SK-N-SH (cell line): ENCODE results near the gene RAB3A. TPM values are rescaled to one million over a fixed set of nuclear protein-coding genes. Genes with fewer than 3 reads are reported as not detected.

Experiments used
- CTCF ChIA-PET: fragments of 300-600, 350-600 bp; formaldehyde crosslinking; extraction: SDS; loops from one replicate; lab custom pipeline; 2021; lab: Yijun Ruan, JAX
- POLR2A ChIA-PET: fragments of 350-600 bp; sonication (Branson Sonifier 250); formaldehyde crosslinking; extraction: SDS; loops from one replicate; lab custom pipeline; 2020; ENCODE audit warnings: antibody characterized with exemption, inconsistent platforms; lab: Yijun Ruan, JAX
- DNase-seq: peaks from one replicate; pipeline ENCODE4 v3.0.0; 2012
- H2AFZ ChIP-seq: fragments of 200-600 bp; sonication (generic); 2 replicates; pipeline ENCODE4 v1.8.1; 2016; ENCODE audit warnings: antibody characterized with exemption, mild to moderate bottlenecking, low read depth
- H3F3A ChIP-seq: fragments of 200-600 bp; sonication (generic); replicated peaks from 2 replicates; pipeline ENCODE3; 2016; ENCODE audit warnings: antibody characterized with exemption, mild to moderate bottlenecking; ENCODE audit not compliant: insufficient read depth
- H3K27ac ChIP-seq, 2 experiments: fragments of 200-500 bp in 1 of 2; fragments of 200-600 bp in 1 of 2; sonication (Bioruptor generic) in 1 of 2; sonication (generic), shearing (Covaris generic) in 1 of 2; 2 replicates each; pipeline versions ENCODE4 v1.5.1 to v1.6.1; 2014 to 2016; ENCODE audit warnings: low read depth in 2 of 2, inconsistent platforms in 1 of 2, low read length in 1 of 2, mild to moderate bottlenecking in 1 of 2, mixed read lengths in 1 of 2
- H3K27me3 ChIP-seq: fragments of 200-600 bp; sonication (generic), shearing (Covaris generic); 2 replicates; pipeline ENCODE4 v1.6.1; 2016; ENCODE audit warnings: mixed run types; ENCODE audit not compliant: insufficient read depth
- H3K36me3 ChIP-seq, 2 experiments: fragments of 200-500 bp in 1 of 2; fragments of 200-600 bp in 1 of 2; sonication (Bioruptor generic) in 1 of 2; sonication (generic) in 1 of 2; replicated peaks in 1 of 2; 2 replicates each; pipeline versions ENCODE3 to v1.5.1; 2014 to 2016; ENCODE audit warnings: low read length in 1 of 2, mild to moderate bottlenecking in 1 of 2; ENCODE audit not compliant: insufficient read depth in 2 of 2, control insufficient read depth in 1 of 2
- H3K4me1 ChIP-seq, 2 experiments: fragments of 200-500 bp in 1 of 2; fragments of 200-600 bp in 1 of 2; sonication (Bioruptor generic) in 1 of 2; sonication (generic), shearing (Covaris generic) in 1 of 2; 2 replicates each; pipeline versions ENCODE4 v1.5.1 to v1.6.1; 2014 to 2016; ENCODE audit warnings: low read depth in 1 of 2, low read length in 1 of 2, mixed run types in 1 of 2; ENCODE audit not compliant: insufficient read depth in 2 of 2, control insufficient read depth in 1 of 2
- H3K4me2 ChIP-seq: fragments of 200-600 bp; sonication (generic), shearing (Covaris generic); 2 replicates; pipeline ENCODE4 v1.6.1; 2017; ENCODE audit warnings: mixed run types
- H3K4me3 ChIP-seq, 2 experiments: fragments of 200-500 bp in 1 of 2; fragments of 200-600 bp in 1 of 2; sonication (Bioruptor generic) in 1 of 2; sonication (generic), shearing (Covaris generic) in 1 of 2; 2 replicates each; pipeline versions ENCODE4 v1.5.1 to v1.8.1; 2014 to 2016; ENCODE audit warnings: low read depth in 2 of 2, inconsistent platforms in 1 of 2, low read length in 1 of 2, mild to moderate bottlenecking in 1 of 2, mixed read lengths in 1 of 2, moderate library complexity in 1 of 2
- H3K79me2 ChIP-seq: fragments of 200-600 bp; sonication (generic); 2 replicates; pipeline ENCODE4 v1.8.1; 2017; ENCODE audit warnings: mild to moderate bottlenecking; ENCODE audit not compliant: insufficient read depth
- H3K9ac ChIP-seq: fragments of 200-600 bp; sonication (generic); 2 replicates; pipeline ENCODE4 v1.6.1; 2017; ENCODE audit warnings: mixed run types
- H3K9me2 ChIP-seq: fragments of 200-600 bp; sonication (generic); 2 replicates; pipeline ENCODE4 v1.6.1; 2017; ENCODE audit warnings: mixed run types
- H3K9me3 ChIP-seq: fragments of 200-600 bp; sonication (generic); 2 replicates; pipeline ENCODE4 v1.6.1; 2017; ENCODE audit warnings: mixed run types, mild to moderate bottlenecking, moderate library complexity
- H4K20me1 ChIP-seq: fragments of 200-600 bp; sonication (generic); 2 replicates; pipeline ENCODE4 v1.6.1; 2017; ENCODE audit warnings: mild to moderate bottlenecking, mixed run types; ENCODE audit not compliant: insufficient read depth
- CHD2 ChIP-seq: fragments of 150-350 bp; IDR thresholded peaks from 2 replicates; pipeline ENCODE4 v1.6.1; 2018; ENCODE audit warnings: low read length; ENCODE audit not compliant: partially characterized antibody
- CTCF ChIP-seq: fragments of 200-600 bp; sonication (generic); IDR thresholded peaks from 2 replicates; pipeline ENCODE4 v1.6.1; 2017; ENCODE audit warnings: antibody characterized with exemption, mild to moderate bottlenecking, moderate library complexity
- FOXJ3 ChIP-seq: sonication (generic); formaldehyde crosslinking; IDR thresholded peaks from 2 replicates; pipeline ENCODE4 v1.5.1; 2020; ENCODE audit warnings: mild to moderate bottlenecking, missing genetic modification reagents
- FOXM1 ChIP-seq: IDR thresholded peaks from 2 replicates; pipeline ENCODE4 v1.4.0; 2012; ENCODE audit warnings: low read depth, mild to moderate bottlenecking
- NRF1 ChIP-seq: IDR thresholded peaks from 2 replicates; pipeline ENCODE4 v1.6.1; 2012; ENCODE audit warnings: low read depth, mild to moderate bottlenecking, low read length
- POLR2AphosphoS5 ChIP-seq: IDR thresholded peaks from 2 replicates; pipeline ENCODE4 v1.6.1; 2012; ENCODE audit warnings: low read depth, low read length
- RCOR1 ChIP-seq: fragments of 150-350 bp; IDR thresholded peaks from 2 replicates; pipeline ENCODE4 v1.6.1; 2017; ENCODE audit warnings: antibody characterized with exemption, low read length
- RFX5 ChIP-seq: IDR thresholded peaks from 2 replicates; pipeline ENCODE4 v1.6.1; 2012; ENCODE audit warnings: mild to moderate bottlenecking, improper control_type of control experiment, low read length
- SMC3 ChIP-seq: IDR thresholded peaks from 2 replicates; pipeline ENCODE4 v1.6.1; 2012; ENCODE audit warnings: low read depth, low read length, improper control_type of control experiment
- TAF1 ChIP-seq: IDR thresholded peaks from 2 replicates; pipeline ENCODE4 v1.6.1; 2012; ENCODE audit warnings: low read depth, mild to moderate bottlenecking, low read length, moderate library complexity, borderline replicate concordance
- TCF12 ChIP-seq: IDR thresholded peaks from 2 replicates; pipeline ENCODE4 v1.4.0; 2012
- TEAD4 ChIP-seq: IDR thresholded peaks from 2 replicates; pipeline ENCODE4 v1.4.0; 2012; ENCODE audit warnings: mild to moderate bottlenecking, borderline replicate concordance; ENCODE audit not compliant: insufficient read depth
- YY1 ChIP-seq: IDR thresholded peaks from 2 replicates; pipeline ENCODE4 v1.4.0; 2012; ENCODE audit warnings: low read depth, mild to moderate bottlenecking
- WGBS: methylation state at CpG from one replicate; pipeline ENCODE4 v1.1.6; 2017; ENCODE audit warnings: low lambda C conversion rate; 5-methylcytosine and 5-hydroxymethylcytosine counted together
- polyA plus RNA-seq, 3 experiments: library from polyadenylated mRNA; depleted of rRNA; stranded (reverse); fragments of >200 nt; gene quantifications; 2 replicates each; pipeline ENCODE4 v1.2.3, GENCODE V29; 2012
- TF ChIP-seq, protein P1 (sequence below): IDR thresholded peaks from 2 replicates; pipeline ENCODE4 v1.6.1; 2012; ENCODE audit warnings: mild to moderate bottlenecking, low read depth, low read length, moderate library complexity
- TF ChIP-seq, protein P2 (sequence below): IDR thresholded peaks from 2 replicates; pipeline ENCODE4 v1.4.0; 2012; ENCODE audit warnings: low read depth, borderline replicate concordance

Gene RAB3A
- polyA plus RNA-seq, 1 of the 3 experiments (the other 2 are of a cell fraction), result 9.7 TPM

DNA sequence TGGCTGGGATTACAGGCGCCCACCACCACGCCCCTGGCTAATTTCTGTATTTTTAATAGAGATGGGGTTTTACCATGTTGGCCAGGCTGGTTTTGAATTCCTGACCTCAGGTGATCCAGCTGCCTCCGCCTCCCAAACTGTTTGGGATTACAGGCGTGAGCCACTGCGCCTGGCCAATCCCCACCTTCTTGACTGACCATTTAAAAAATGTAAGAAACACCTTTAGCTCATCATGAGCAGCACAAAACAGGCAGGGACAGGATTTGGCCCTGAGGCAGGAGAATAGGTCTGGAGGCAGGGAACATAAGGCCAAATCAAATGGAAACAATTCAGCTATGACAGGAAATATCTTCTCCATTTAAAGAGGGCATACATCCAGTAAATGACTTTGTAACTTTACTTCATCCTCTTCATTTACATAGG, 12.2 kb downstream of the RAB3A start:
- Histone ChIP-seq H3K36me3 (peaks cover 0 to 3% of the 10 kb centered on the region in 2 experiments), H3K4me1 (peaks cover 9 to 26% of the 10 kb centered on the region in 2 experiments; a peak in 2 of 4 replicates), H3K9me2 (no peaks in the 10 kb centered on the region), H3K4me3 (peak overlapping the region; percentile 48 to 69), H3K79me2 (peaks cover 9% of the 10 kb centered on the region; the same call in 1 of the 2 replicates), H3K27me3 (no peaks in the 10 kb centered on the region), H3F3A (peaks cover 15% of the 10 kb centered on the region), H4K20me1 (peaks cover 8% of the 10 kb centered on the region; the same call in 1 of the 2 replicates), H3K9ac (peak overlapping the region; percentile 74; the same call in 1 of the 2 replicates), H2AFZ (peak overlapping the region; percentile 83), H3K27ac (peak overlapping the region; percentile 82 to 84), H3K4me2 (peak overlapping the region; percentile 89), H3K9me3 (no peaks in the 10 kb centered on the region)
- CTCF ChIA-PET, result interaction anchor here (0.7 to 20.7 kb wide), 16 partner anchors 10 to 196 kb away, joined by 3 to 505 read pairs (median 6); partner anchors contain the start of genes IFI30 and RAB3A
- no peak for DNase-seq
- POLR2A ChIA-PET, result interaction anchor here (0.8 to 1.0 kb wide), 3 partner anchors 9 to 131 kb away, joined by 3 read pairs; partner anchors contain the start of gene LSM4
- TF ChIP-seq CHD2, result no peak
- no peak for TF ChIP-seq SMC3
- TF ChIP-seq RCOR1, result no peak
- TF ChIP-seq FOXM1, result no peak
- TF ChIP-seq, protein P1, sequence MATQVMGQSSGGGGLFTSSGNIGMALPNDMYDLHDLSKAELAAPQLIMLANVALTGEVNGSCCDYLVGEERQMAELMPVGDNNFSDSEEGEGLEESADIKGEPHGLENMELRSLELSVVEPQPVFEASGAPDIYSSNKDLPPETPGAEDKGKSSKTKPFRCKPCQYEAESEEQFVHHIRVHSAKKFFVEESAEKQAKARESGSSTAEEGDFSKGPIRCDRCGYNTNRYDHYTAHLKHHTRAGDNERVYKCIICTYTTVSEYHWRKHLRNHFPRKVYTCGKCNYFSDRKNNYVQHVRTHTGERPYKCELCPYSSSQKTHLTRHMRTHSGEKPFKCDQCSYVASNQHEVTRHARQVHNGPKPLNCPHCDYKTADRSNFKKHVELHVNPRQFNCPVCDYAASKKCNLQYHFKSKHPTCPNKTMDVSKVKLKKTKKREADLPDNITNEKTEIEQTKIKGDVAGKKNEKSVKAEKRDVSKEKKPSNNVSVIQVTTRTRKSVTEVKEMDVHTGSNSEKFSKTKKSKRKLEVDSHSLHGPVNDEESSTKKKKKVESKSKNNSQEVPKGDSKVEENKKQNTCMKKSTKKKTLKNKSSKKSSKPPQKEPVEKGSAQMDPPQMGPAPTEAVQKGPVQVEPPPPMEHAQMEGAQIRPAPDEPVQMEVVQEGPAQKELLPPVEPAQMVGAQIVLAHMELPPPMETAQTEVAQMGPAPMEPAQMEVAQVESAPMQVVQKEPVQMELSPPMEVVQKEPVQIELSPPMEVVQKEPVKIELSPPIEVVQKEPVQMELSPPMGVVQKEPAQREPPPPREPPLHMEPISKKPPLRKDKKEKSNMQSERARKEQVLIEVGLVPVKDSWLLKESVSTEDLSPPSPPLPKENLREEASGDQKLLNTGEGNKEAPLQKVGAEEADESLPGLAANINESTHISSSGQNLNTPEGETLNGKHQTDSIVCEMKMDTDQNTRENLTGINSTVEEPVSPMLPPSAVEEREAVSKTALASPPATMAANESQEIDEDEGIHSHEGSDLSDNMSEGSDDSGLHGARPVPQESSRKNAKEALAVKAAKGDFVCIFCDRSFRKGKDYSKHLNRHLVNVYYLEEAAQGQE, result no peak
- no peak for TF ChIP-seq YY1
- no peak for TF ChIP-seq FOXJ3 (CRISPR knock-in tag)
- TF ChIP-seq TEAD4, result no peak
- TF ChIP-seq TCF12, result no peak
- WGBS, result 84% methylated on average over 5 of the region's 5 CpGs

- peaks cover 9% of the 10 kb centered on the region; the same call in 1 of the 2 replicates for H3K79me2 ChIP-seq
- H3F3A ChIP-seq, result peaks cover 15% of the 10 kb centered on the region
- H3K36me3 ChIP-seq, result no peaks in the 10 kb centered on the region
- ChIA-PET POLR2A (no interaction called here), CTCF (interaction anchor here (1.4 to 3.1 kb wide), 2 partner anchors 22 to 42 kb away, joined by 5 to 16 read pairs; no protein-coding TSS in a partner anchor)
- TF ChIP-seq, protein P2, sequence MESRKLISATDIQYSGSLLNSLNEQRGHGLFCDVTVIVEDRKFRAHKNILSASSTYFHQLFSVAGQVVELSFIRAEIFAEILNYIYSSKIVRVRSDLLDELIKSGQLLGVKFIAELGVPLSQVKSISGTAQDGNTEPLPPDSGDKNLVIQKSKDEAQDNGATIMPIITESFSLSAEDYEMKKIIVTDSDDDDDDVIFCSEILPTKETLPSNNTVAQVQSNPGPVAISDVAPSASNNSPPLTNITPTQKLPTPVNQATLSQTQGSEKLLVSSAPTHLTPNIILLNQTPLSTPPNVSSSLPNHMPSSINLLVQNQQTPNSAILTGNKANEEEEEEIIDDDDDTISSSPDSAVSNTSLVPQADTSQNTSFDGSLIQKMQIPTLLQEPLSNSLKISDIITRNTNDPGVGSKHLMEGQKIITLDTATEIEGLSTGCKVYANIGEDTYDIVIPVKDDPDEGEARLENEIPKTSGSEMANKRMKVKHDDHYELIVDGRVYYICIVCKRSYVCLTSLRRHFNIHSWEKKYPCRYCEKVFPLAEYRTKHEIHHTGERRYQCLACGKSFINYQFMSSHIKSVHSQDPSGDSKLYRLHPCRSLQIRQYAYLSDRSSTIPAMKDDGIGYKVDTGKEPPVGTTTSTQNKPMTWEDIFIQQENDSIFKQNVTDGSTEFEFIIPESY, result no peak
- TF ChIP-seq TAF1, result no peak
- TF ChIP-seq NRF1, result no peak
- no peak for TF ChIP-seq SMC3
- no peak for TF ChIP-seq CTCF
- no peak for TF ChIP-seq TEAD4
- no peak for TF ChIP-seq RFX5
- no peak for TF ChIP-seq POLR2AphosphoS5
- no peak overlapping the region for H2AFZ ChIP-seq
- H3K9me3 ChIP-seq, result no peaks in the 10 kb centered on the region
- no peaks in the 10 kb centered on the region for H3K9me2 ChIP-seq
- H3K4me2 ChIP-seq, result no peak overlapping the region
- H3K4me1 ChIP-seq, result peaks cover 9 to 18% of the 10 kb centered on the region in 2 experiments; a peak in 2 of 4 replicates
- DNase-seq, result no peak
- H3K27me3 ChIP-seq, result no peaks in the 10 kb centered on the region
- peaks cover 8% of the 10 kb centered on the region; the same call in 1 of the 2 replicates for H4K20me1 ChIP-seq
- H3K27ac ChIP-seq, result no peak overlapping the region
- WGBS, result 88% methylated on average over 4 of the region's 4 CpGs
- no peak overlapping the region for H3K4me3 ChIP-seq
- H3K9ac ChIP-seq, result no peak overlapping the region
Measured at GRCh38 chr19:18190278-18190677, 13.6 kb downstream of the RAB3A start.
